HepG2 (cell line): Measurements from ENCODE around the gene TUBA4A. TPM values are rescaled to one million over a fixed set of nuclear protein-coding genes. Genes with fewer than 3 reads are reported as not detected.

Experiments used
- FOXA1 ChIP-seq, 2 experiments: fragments of 450-650 bp in 1 of 2; sonication (generic) in 1 of 2; formaldehyde crosslinking in 1 of 2; IDR thresholded peaks; 2 replicates each; pipeline versions ENCODE4 v1.4.0 to v1.6.1; 2016 to 2020; ENCODE audit warnings: missing genetic modification reagents in 1 of 2
- FOXK1 ChIP-seq: sonication (generic); formaldehyde crosslinking; IDR thresholded peaks from 2 replicates; pipeline ENCODE4 v1.4.0; 2020; ENCODE audit warnings: low read depth, missing genetic modification reagents, borderline replicate concordance
- HOXA9 ChIP-seq: sonication (generic); formaldehyde crosslinking; IDR thresholded peaks from 2 replicates; pipeline ENCODE4 v1.8.1; 2022; ENCODE audit warnings: missing genetic modification reagents, mild to moderate bottlenecking, moderate library complexity, borderline replicate concordance
- HOXD1 ChIP-seq: sonication (generic); formaldehyde crosslinking; IDR thresholded peaks from 2 replicates; pipeline ENCODE4 v1.5.0; 2020; ENCODE audit warnings: missing genetic modification reagents
- KDM6A ChIP-seq: IDR thresholded peaks from 2 replicates; pipeline ENCODE4 v1.6.1; 2016; ENCODE audit warnings: low read depth
- KLF15 ChIP-seq: sonication (generic); formaldehyde crosslinking; IDR thresholded peaks from 2 replicates; pipeline ENCODE4 v1.8.1; 2023; ENCODE audit warnings: borderline replicate concordance, mild to moderate bottlenecking, inconsistent platforms, missing genetic modification reagents, mixed read lengths
- MED13 ChIP-seq: sonication (generic); formaldehyde crosslinking; IDR thresholded peaks from 2 replicates; pipeline ENCODE4 v1.5.0; 2020; ENCODE audit warnings: missing genetic modification reagents
- MTF2 ChIP-seq: sonication (generic); formaldehyde crosslinking; IDR thresholded peaks from 2 replicates; pipeline ENCODE4 v1.5.0; 2020; ENCODE audit warnings: missing genetic modification reagents, borderline replicate concordance
- MZF1 ChIP-seq: sonication (generic); formaldehyde crosslinking; IDR thresholded peaks from 2 replicates; pipeline ENCODE4 v1.8.1; 2023; ENCODE audit warnings: mild to moderate bottlenecking, missing genetic modification reagents, borderline replicate concordance
- NFE2L1 ChIP-seq: sonication (generic); formaldehyde crosslinking; IDR thresholded peaks from 2 replicates; pipeline ENCODE4 v1.4.0; 2020; ENCODE audit warnings: missing genetic modification reagents, mild to moderate bottlenecking, borderline replicate concordance
- NFE2L2 ChIP-seq: fragments of 150-350 bp; IDR thresholded peaks from 2 replicates; pipeline ENCODE4 v1.6.1; 2014; ENCODE audit warnings: low read length
- PRPF4 ChIP-seq: fragments of 200-400 bp; formaldehyde crosslinking; IDR thresholded peaks from 2 replicates; pipeline ENCODE4 v1.6.1; 2016; ENCODE audit warnings: low read length, low read depth; ENCODE audit not compliant: poor library complexity, severe bottlenecking
- SCMH1 ChIP-seq: sonication (generic); formaldehyde crosslinking; IDR thresholded peaks from 2 replicates; pipeline ENCODE4 v1.9.0; 2021; ENCODE audit warnings: missing genetic modification reagents, mild to moderate bottlenecking, borderline replicate concordance
- SRSF9 ChIP-seq: fragments of 200-400 bp; formaldehyde crosslinking; IDR thresholded peaks from 2 replicates; pipeline ENCODE4 v1.6.1; 2018; ENCODE audit warnings: borderline replicate concordance, mild to moderate bottlenecking, low read depth, low read length; ENCODE audit not compliant: insufficient read depth, poor library complexity, severe bottlenecking
- STAG1 ChIP-seq: sonication (generic); formaldehyde crosslinking; IDR thresholded peaks from 2 replicates; pipeline ENCODE4 v1.4.0; 2020; ENCODE audit warnings: missing genetic modification reagents
- TBX2 ChIP-seq: sonication (generic); formaldehyde crosslinking; IDR thresholded peaks from 2 replicates; pipeline ENCODE4 v1.5.0; 2020; ENCODE audit warnings: missing genetic modification reagents, mild to moderate bottlenecking, borderline replicate concordance
- TRIM24 ChIP-seq: sonication (generic); formaldehyde crosslinking; IDR thresholded peaks from 2 replicates; pipeline ENCODE4 v1.8.0; 2022; ENCODE audit warnings: mild to moderate bottlenecking, missing genetic modification reagents
- XBP1 ChIP-seq: sonication (generic); formaldehyde crosslinking; IDR thresholded peaks from 2 replicates; pipeline ENCODE4 v1.5.0; 2020; ENCODE audit warnings: missing genetic modification reagents
- ZFP36 ChIP-seq: fragments of 150-350 bp; IDR thresholded peaks from 2 replicates; pipeline ENCODE4 v1.6.1; 2018; ENCODE audit warnings: borderline replicate concordance, low read length, low read depth; ENCODE audit not compliant: partially characterized antibody
- ZFY ChIP-seq: sonication (generic); formaldehyde crosslinking; IDR thresholded peaks from 2 replicates; pipeline ENCODE4 v1.4.0; 2020; ENCODE audit warnings: missing genetic modification reagents
- ZNF556 ChIP-seq: sonication (generic); formaldehyde crosslinking; IDR thresholded peaks from 2 replicates; pipeline ENCODE4 v1.4.0; 2020; ENCODE audit warnings: mild to moderate bottlenecking, missing genetic modification reagents, borderline replicate concordance
- polyA plus RNA-seq, 8 experiments: library from polyadenylated mRNA; depleted of rRNA in 3 of 8; stranded (reverse) in 7 of 8; unstranded in 1 of 8; fragments of >200 nt; fragmentation: Illumina TruSeq in 4 of 8; extraction: Trizol in 4 of 8; gene quantifications; 2 replicates each; pipeline versions ENCODE4 v1.2.1 to v1.2.3, GENCODE V29; 2011 to 2016; ENCODE audit warnings: low read depth in 4 of 8, missing spikeins in 1 of 8, mixed read lengths in 1 of 8; ENCODE audit not compliant: insufficient read depth in 1 of 8
- total RNA-seq, 5 experiments: library from RNA; depleted of rRNA; stranded (reverse); fragments of >200 nt; fragmentation: Illumina TruSeq; extraction: Trizol; gene quantifications; 2 replicates each; pipeline ENCODE4 v1.2.3, GENCODE V29; 2016; ENCODE audit warnings: low read depth in 1 of 5
- TF ChIP-seq, protein P1 (sequence below): sonication (generic); formaldehyde crosslinking; IDR thresholded peaks from 2 replicates; pipeline ENCODE4 v1.5.0; 2020; ENCODE audit warnings: missing genetic modification reagents, mild to moderate bottlenecking, borderline replicate concordance
- TF ChIP-seq, protein P2 (sequence below): sonication (generic); formaldehyde crosslinking; conservative IDR thresholded peaks from 2 replicates; pipeline ENCODE4 v1.4.0; 2020; ENCODE audit warnings: missing genetic modification reagents
- TF ChIP-seq, protein P3 (sequence below): fragments of 450-650 bp; IDR thresholded peaks from 2 replicates; pipeline ENCODE4 v1.6.1; 2016

TUBA4A gene
- total and polyA plus RNA-seq, 2 of the 13 experiments (the other 11 are each of a cell fraction or from before 2014, with no cell fraction given), result 1.3 to 12.7 TPM

DNA sequence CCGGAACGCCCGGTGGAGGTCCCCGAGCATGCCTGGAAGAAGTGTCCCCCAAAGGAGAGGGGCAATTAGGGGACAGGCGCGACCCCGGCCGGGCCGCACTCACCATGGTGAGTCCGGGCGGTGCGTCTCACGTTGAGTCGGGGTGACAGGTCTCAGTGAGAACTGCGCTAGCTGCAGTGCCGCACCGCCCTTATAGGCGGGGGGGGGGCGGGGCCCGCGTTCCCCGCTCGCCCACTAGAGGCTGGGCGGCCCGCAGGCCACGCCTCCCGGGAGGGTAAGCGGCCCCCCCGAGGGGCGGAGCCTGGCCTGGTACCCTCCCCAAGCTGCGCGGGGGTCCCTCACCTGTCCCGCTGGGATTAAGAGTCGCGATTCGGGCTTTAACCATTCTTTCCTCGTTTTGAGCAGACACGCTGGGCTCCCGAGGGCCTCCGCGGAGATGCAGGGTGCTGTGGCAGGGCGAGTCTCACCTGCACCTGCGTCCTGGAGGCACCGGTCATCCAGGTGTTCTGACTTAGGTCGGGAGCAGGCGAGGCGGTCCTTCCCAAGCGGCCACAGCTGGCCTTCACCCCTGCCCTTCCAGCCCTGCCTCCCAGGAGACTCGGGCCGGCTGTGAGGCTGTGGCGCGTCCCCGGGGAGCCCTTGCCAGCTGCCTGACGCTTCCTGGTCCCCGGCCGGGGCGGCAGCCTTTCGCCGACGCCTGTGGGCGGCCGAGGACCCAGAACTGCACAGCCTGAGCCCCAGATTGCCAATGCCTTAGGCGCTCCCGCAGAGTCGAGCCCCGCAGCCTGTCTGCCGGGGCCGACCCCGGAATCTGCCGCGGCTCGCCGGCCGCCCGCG is at the start of gene TUBA4A (continued):
- TF ChIP-seq FOXK1 (CRISPR knock-in tag) (0 out of 2 replicates have a peak, but pooled peaks have one; percentile 22), HOXD1 (CRISPR knock-in tag) (peak; percentile 85), HOXA9 (no peak), MTF2 (CRISPR knock-in tag) (peak; percentile 70; the same call in 1 of the 2 replicates), ZFP36 (no peak), PRPF4 (no peak), KDM6A (no peak), TRIM24 (no peak), ZFY (CRISPR knock-in tag) (peak; percentile 57), NFE2L2 (no peak), FOXA1 (IDR thresholded peaks at IDR 0.05) (no peak), FOXA1 (CRISPR knock-in tag; IDR thresholded peaks at IDR 0.05) (no peak), NFE2L1 (no peak), XBP1 (CRISPR knock-in tag) (no peak), SCMH1 (CRISPR knock-in tag) (no peak), MZF1 (CRISPR knock-in tag) (no peak), TBX2 (CRISPR knock-in tag) (peak; percentile 64; the same call in 1 of the 2 replicates), KLF15 (no peak), MED13 (CRISPR knock-in tag) (0 out of 2 replicates have a peak, but pooled peaks have one; percentile 41), SRSF9 (no peak), STAG1 (no peak), ZNF556 (peak; percentile 51; the same call in 1 of the 2 replicates)
- TF ChIP-seq, protein P1, sequence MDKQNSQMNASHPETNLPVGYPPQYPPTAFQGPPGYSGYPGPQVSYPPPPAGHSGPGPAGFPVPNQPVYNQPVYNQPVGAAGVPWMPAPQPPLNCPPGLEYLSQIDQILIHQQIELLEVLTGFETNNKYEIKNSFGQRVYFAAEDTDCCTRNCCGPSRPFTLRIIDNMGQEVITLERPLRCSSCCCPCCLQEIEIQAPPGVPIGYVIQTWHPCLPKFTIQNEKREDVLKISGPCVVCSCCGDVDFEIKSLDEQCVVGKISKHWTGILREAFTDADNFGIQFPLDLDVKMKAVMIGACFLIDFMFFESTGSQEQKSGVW (CRISPR knock-in tag), result no peak
- TF ChIP-seq, protein P2, sequence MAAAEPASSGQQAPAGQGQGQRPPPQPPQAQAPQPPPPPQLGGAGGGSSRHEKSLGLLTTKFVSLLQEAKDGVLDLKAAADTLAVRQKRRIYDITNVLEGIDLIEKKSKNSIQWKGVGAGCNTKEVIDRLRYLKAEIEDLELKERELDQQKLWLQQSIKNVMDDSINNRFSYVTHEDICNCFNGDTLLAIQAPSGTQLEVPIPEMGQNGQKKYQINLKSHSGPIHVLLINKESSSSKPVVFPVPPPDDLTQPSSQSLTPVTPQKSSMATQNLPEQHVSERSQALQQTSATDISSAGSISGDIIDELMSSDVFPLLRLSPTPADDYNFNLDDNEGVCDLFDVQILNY (CRISPR knock-in tag), result no peak
- TF ChIP-seq, protein P3, sequence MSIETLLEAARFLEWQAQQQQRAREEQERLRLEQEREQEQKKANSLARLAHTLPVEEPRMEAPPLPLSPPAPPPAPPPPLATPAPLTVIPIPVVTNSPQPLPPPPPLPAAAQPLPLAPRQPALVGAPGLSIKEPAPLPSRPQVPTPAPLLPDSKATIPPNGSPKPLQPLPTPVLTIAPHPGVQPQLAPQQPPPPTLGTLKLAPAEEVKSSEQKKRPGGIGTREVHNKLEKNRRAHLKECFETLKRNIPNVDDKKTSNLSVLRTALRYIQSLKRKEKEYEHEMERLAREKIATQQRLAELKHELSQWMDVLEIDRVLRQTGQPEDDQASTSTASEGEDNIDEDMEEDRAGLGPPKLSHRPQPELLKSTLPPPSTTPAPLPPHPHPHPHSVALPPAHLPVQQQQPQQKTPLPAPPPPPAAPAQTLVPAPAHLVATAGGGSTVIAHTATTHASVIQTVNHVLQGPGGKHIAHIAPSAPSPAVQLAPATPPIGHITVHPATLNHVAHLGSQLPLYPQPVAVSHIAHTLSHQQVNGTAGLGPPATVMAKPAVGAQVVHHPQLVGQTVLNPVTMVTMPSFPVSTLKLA, result no peak
